Astrocyte (in vitro differentiated cells and primary cell): ENCODE measurements around the gene CNGB1. TPM values are rescaled to one million over a fixed set of nuclear protein-coding genes. Genes with fewer than 3 reads are reported as not detected.

Experiments used
- DNase-seq: peaks from one replicate; pipeline ENCODE4 v3.0.0-alpha.2; 2010; ENCODE audit warnings: low read depth
- FAIRE-seq: peaks from 2 replicates; lab custom pipeline; 2011; peaks lifted over from hg19 to GRCh38; lab: Jason Lieb, UNC
- H2AFZ ChIP-seq: 2 replicates; pipeline ENCODE4 v1.6.0; 2012; ENCODE audit warnings: low read depth, low read length, inconsistent platforms
- H3K27ac ChIP-seq: 2 replicates; pipeline ENCODE4 v1.5.1; 2011; ENCODE audit warnings: low read depth, low read length, inconsistent platforms
- H3K27me3 ChIP-seq: 2 replicates; pipeline ENCODE4 v1.6.0; 2011; ENCODE audit warnings: low read length, inconsistent platforms; ENCODE audit not compliant: insufficient read depth
- H3K36me3 ChIP-seq: 2 replicates; pipeline ENCODE4 v1.5.1; 2011; ENCODE audit warnings: low read length, inconsistent platforms; ENCODE audit not compliant: insufficient read depth
- H3K4me1 ChIP-seq: 2 replicates; pipeline ENCODE4 v1.5.1; 2011; ENCODE audit warnings: low read length, inconsistent platforms; ENCODE audit not compliant: insufficient read depth
- H3K4me2 ChIP-seq: 2 replicates; pipeline ENCODE4 v1.6.0; 2012; ENCODE audit warnings: low read length, inconsistent platforms
- H3K4me3 ChIP-seq: 2 replicates; pipeline ENCODE4 v1.5.1; 2011; ENCODE audit warnings: low read depth, mild to moderate bottlenecking, low read length, inconsistent platforms; ENCODE audit not compliant: insufficient read depth
- H3K79me2 ChIP-seq: 2 replicates; pipeline ENCODE4 v1.6.0; 2012; ENCODE audit warnings: mild to moderate bottlenecking, low read length, inconsistent platforms; ENCODE audit not compliant: insufficient read depth
- H3K9ac ChIP-seq: 2 replicates; pipeline ENCODE4 v1.6.0; 2012; ENCODE audit warnings: mild to moderate bottlenecking, low read length, inconsistent platforms
- H3K9me3 ChIP-seq: 2 replicates; pipeline ENCODE4 v1.5.1; 2012; ENCODE audit warnings: low read depth, mild to moderate bottlenecking, low read length, inconsistent platforms; ENCODE audit not compliant: insufficient read depth
- H4K20me1 ChIP-seq: 2 replicates; pipeline ENCODE4 v1.6.0; 2012; ENCODE audit warnings: low read length, inconsistent platforms; ENCODE audit not compliant: insufficient read depth
- H3K27ac Mint-ChIP-seq: one replicate; pipeline ENCODE4 v1.8.0; 2021; ENCODE audit warnings: mild to moderate bottlenecking, mixed read lengths; ENCODE audit not compliant: unreplicated experiment
- H3K27me3 Mint-ChIP-seq: one replicate; pipeline ENCODE4 v1.8.0; 2021; ENCODE audit warnings: low read depth, mixed read lengths; ENCODE audit not compliant: unreplicated experiment
- H3K36me3 Mint-ChIP-seq: one replicate; pipeline ENCODE4 v1.8.0; 2021; ENCODE audit warnings: low read depth, mixed read lengths; ENCODE audit not compliant: unreplicated experiment
- H3K4me1 Mint-ChIP-seq: one replicate; pipeline ENCODE4 v1.8.0; 2021; ENCODE audit warnings: low read depth, mixed read lengths; ENCODE audit not compliant: unreplicated experiment
- H3K4me3 Mint-ChIP-seq: one replicate; pipeline ENCODE4 v1.8.0; 2021; ENCODE audit warnings: mild to moderate bottlenecking, moderate library complexity, mixed read lengths; ENCODE audit not compliant: unreplicated experiment
- H3K9me3 Mint-ChIP-seq: one replicate; pipeline ENCODE4 v1.8.0; 2021; ENCODE audit warnings: mild to moderate bottlenecking, mixed read lengths; ENCODE audit not compliant: unreplicated experiment
- EZH2 ChIP-seq: IDR thresholded peaks from 2 replicates; pipeline ENCODE4 v1.6.1; 2012; ENCODE audit warnings: mild to moderate bottlenecking, low read length, inconsistent platforms; ENCODE audit not compliant: insufficient read depth
- total RNA-seq: library from RNA; stranded (reverse); gene quantifications from 2 replicates; pipeline ENCODE4 v1.2.1, GENCODE V29; 2021
- TF ChIP-seq, protein P1 (sequence below): IDR thresholded peaks from 2 replicates; pipeline ENCODE4 v1.5.1; 2011; ENCODE audit warnings: low read depth, mild to moderate bottlenecking, inconsistent platforms, low read length, moderate library complexity; ENCODE audit not compliant: insufficient read depth

CNGB1 gene
- total RNA-seq, 1 donor from 2014 or later: not detected

- DNase-seq: no peak
- FAIRE-seq: no peak
Observed at GRCh38 chr16:57886427-57886826, 84.5 kb downstream of the CNGB1 start.

DNA sequence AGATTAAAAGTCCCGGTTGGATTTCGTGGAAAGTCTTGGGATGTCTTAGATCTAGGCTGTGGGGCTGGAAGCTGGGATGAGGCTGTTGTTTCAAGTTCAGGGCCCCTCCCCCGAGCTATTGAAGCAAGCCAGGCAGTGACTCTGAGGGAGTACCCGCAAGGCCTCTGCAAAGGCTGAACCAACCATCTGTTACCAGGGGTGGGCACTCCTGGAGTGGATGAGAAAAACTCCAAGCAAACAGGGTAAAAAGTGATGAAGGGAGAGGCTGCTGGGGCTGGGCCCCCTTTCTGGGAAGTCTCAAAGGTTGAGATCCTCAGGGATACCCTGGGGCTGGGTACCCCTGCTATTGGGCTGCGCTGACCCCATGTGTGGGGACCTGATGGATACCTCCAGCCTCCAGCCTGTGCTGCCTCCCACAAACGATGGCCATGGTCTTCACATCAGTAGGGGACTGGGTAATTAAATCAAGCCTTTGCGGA lies 86.2 kb downstream of the CNGB1 start:
- no peaks in the 10 kb centered on the region for H3K79me2 ChIP-seq
- H3K4me1 ChIP-seq: peaks cover 5% of the 10 kb centered on the region
- H3K9ac ChIP-seq: no peak overlapping the region
- Mint-ChIP-seq H3K4me1 (no peaks in the 10 kb centered on the region), H3K27ac (no peak overlapping the region), H3K27me3 (peaks cover 58% of the 10 kb centered on the region), H3K4me3 (no peak overlapping the region), H3K9me3 (peaks cover 2% of the 10 kb centered on the region), H3K36me3 (peaks cover 2% of the 10 kb centered on the region)
- TF ChIP-seq EZH2: no peak
- TF ChIP-seq, protein P1, sequence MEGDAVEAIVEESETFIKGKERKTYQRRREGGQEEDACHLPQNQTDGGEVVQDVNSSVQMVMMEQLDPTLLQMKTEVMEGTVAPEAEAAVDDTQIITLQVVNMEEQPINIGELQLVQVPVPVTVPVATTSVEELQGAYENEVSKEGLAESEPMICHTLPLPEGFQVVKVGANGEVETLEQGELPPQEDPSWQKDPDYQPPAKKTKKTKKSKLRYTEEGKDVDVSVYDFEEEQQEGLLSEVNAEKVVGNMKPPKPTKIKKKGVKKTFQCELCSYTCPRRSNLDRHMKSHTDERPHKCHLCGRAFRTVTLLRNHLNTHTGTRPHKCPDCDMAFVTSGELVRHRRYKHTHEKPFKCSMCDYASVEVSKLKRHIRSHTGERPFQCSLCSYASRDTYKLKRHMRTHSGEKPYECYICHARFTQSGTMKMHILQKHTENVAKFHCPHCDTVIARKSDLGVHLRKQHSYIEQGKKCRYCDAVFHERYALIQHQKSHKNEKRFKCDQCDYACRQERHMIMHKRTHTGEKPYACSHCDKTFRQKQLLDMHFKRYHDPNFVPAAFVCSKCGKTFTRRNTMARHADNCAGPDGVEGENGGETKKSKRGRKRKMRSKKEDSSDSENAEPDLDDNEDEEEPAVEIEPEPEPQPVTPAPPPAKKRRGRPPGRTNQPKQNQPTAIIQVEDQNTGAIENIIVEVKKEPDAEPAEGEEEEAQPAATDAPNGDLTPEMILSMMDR: no peak
- no peaks in the 10 kb centered on the region for H3K9me3 ChIP-seq
- H4K20me1 ChIP-seq: no peaks in the 10 kb centered on the region
- DNase-seq (no peak), FAIRE-seq (no peak)
- no peak overlapping the region for H3K4me2 ChIP-seq
- peaks cover 64% of the 10 kb centered on the region for H3K27me3 ChIP-seq
- no peak overlapping the region for H3K4me3 ChIP-seq
- H2AFZ ChIP-seq: no peak overlapping the region
- H3K27ac ChIP-seq: no peak overlapping the region
- no peaks in the 10 kb centered on the region for H3K36me3 ChIP-seq

More at GRCh38 chr16:57886427-57886826, 84.5 kb downstream of the CNGB1 start:
- Histone ChIP-seq H3K4me2 (no peak overlapping the region), H3K27me3 (peaks cover 61% of the 10 kb centered on the region), H3K79me2 (no peaks in the 10 kb centered on the region), H3K9ac (no peak overlapping the region), H3K4me1 (peaks cover 15% of the 10 kb centered on the region), H4K20me1 (no peaks in the 10 kb centered on the region), H3K27ac (no peak overlapping the region), H2AFZ (no peak overlapping the region), H3K36me3 (no peaks in the 10 kb centered on the region), H3K9me3 (no peaks in the 10 kb centered on the region), H3K4me3 (no peak overlapping the region)
- Mint-ChIP-seq H3K36me3 (peaks cover 2% of the 10 kb centered on the region), H3K4me1 (peaks cover 5% of the 10 kb centered on the region), H3K27ac (no peak overlapping the region), H3K4me3 (no peak overlapping the region), H3K9me3 (peaks cover 2% of the 10 kb centered on the region), H3K27me3 (peaks cover 58% of the 10 kb centered on the region)
- TF ChIP-seq, protein P1: no peak
- TF ChIP-seq EZH2: no peak

- no peak overlapping the region for H3K9ac ChIP-seq
- TF ChIP-seq EZH2: peak; percentile 72
- TF ChIP-seq, protein P1: no peak
- no peak overlapping the region for H3K4me3 ChIP-seq
- FAIRE-seq (no peak), DNase-seq (no peak)
- H3K9me3 Mint-ChIP-seq: peaks cover 2% of the 10 kb centered on the region
- no peak overlapping the region for H3K4me3 Mint-ChIP-seq
- peaks cover 5% of the 10 kb centered on the region for H3K4me1 ChIP-seq
- H2AFZ ChIP-seq: no peak overlapping the region
- no peak overlapping the region for H3K4me2 ChIP-seq
- no peaks in the 10 kb centered on the region for H3K4me1 Mint-ChIP-seq
- no peak overlapping the region for H3K27ac Mint-ChIP-seq
- no peaks in the 10 kb centered on the region for H3K9me3 ChIP-seq
- H3K27me3 ChIP-seq: peaks cover 65% of the 10 kb centered on the region
- H3K79me2 ChIP-seq: no peaks in the 10 kb centered on the region
- no peak overlapping the region for H3K27ac ChIP-seq
- H4K20me1 ChIP-seq: no peaks in the 10 kb centered on the region
- H3K36me3 Mint-ChIP-seq: peaks cover 2% of the 10 kb centered on the region
- peaks cover 59% of the 10 kb centered on the region for H3K27me3 Mint-ChIP-seq
- no peaks in the 10 kb centered on the region for H3K36me3 ChIP-seq
Observed at GRCh38 chr16:57883953-57884654, 86.8 kb downstream of the CNGB1 start.
